Activated T-cell treated with anti-CD3 and anti-CD28 coated beads, Interleukin-2, amount 50 U/mL, for 1 hour (primary cell): ENCODE results near the gene PEAK3.

Experiments
- DNase-seq: peaks from one replicate; pipeline ENCODE4 v3.0.0-alpha.2; 2020

PEAK3 gene

GRCh38 chr19:2249010-2249866, 32.7 kb downstream of the PEAK3 start, which contains the start of gene AMH:
TSS of gene AMH (plus strand) at chr19:2249323. CDS start at chr19:2249333, 10 bp downstream.
- no peak for DNase-seq

- DNase-seq = no peak
Measured at GRCh38 chr19:2248136-2249009, 33.6 kb downstream of the PEAK3 start.

GRCh38 chr19:2247433-2248101, 34.4 kb downstream of the PEAK3 start:
- no peak for DNase-seq

GRCh38 chr19:2246801-2247361, 35.1 kb downstream of the PEAK3 start:
- no peak for DNase-seq

- no peak for DNase-seq
Measured at GRCh38 chr19:2246014-2246620, 35.9 kb downstream of the PEAK3 start.

- DNase-seq = no peak
Measured at GRCh38 chr19:2245273-2245672, 36.7 kb downstream of the PEAK3 start.

- no peak for DNase-seq
Measured at GRCh38 chr19:2244486-2244885, 37.5 kb downstream of the PEAK3 start.

GRCh38 chr19:2244125-2244411, 37.9 kb downstream of the PEAK3 start:
- no peak for DNase-seq

- DNase-seq = no peak
Measured at GRCh38 chr19:2243274-2244124, 38.5 kb downstream of the PEAK3 start.

- DNase-seq = no peak
Measured at GRCh38 chr19:2242816-2243215, 39.2 kb downstream of the PEAK3 start.

GRCh38 chr19:2242092-2242537, 39.9 kb downstream of the PEAK3 start:
- no peak for DNase-seq

GRCh38 chr19:2240881-2241760, 40.9 kb downstream of the PEAK3 start:
- no peak for DNase-seq

GRCh38 chr19:2239771-2240770, 41.9 kb downstream of the PEAK3 start:
- peak; percentile 43 for DNase-seq

- no peak for DNase-seq
Measured at GRCh38 chr19:2239173-2239572, 42.8 kb downstream of the PEAK3 start.

GRCh38 chr19:2237869-2238153, 44.2 kb downstream of the PEAK3 start:
- DNase-seq = no peak

- DNase-seq = no peak
Measured at GRCh38 chr19:2237051-2237868, 44.7 kb downstream of the PEAK3 start.

- DNase-seq = peak; percentile 100
Measured at GRCh38 chr19:2236314-2237050, 45.5 kb downstream of the PEAK3 start, which contains the start of the genes PLEKHJ1 and SF3A2. TSS of gene PLEKHJ1 (minus strand) at chr19:2236329. CDS start at chr19:2236248, 81 bp downstream. TSS of gene SF3A2 (plus strand) at chr19:2236824. CDS start at chr19:2243419, 6,595 bp downstream.

GRCh38 chr19:2236064-2236313, 46.0 kb downstream of the PEAK3 start:
- no peak for DNase-seq
